GM12873 (cell line): ENCODE data around the gene XRCC5.

Source experiments
- TF ChIP-seq, protein P1 (sequence below): IDR thresholded peaks from 2 replicates; pipeline ENCODE4 v1.5.1; 2012; ENCODE audit warnings: low read depth, mild to moderate bottlenecking, moderate library complexity, low read length, control low read depth; ENCODE audit not compliant: insufficient read depth; ENCODE audit errors: missing control alignments

The XRCC5 gene

GRCh38 chr2:216246766-216247165, 137.6 kb downstream of the XRCC5 start:
- TF ChIP-seq, protein P1, sequence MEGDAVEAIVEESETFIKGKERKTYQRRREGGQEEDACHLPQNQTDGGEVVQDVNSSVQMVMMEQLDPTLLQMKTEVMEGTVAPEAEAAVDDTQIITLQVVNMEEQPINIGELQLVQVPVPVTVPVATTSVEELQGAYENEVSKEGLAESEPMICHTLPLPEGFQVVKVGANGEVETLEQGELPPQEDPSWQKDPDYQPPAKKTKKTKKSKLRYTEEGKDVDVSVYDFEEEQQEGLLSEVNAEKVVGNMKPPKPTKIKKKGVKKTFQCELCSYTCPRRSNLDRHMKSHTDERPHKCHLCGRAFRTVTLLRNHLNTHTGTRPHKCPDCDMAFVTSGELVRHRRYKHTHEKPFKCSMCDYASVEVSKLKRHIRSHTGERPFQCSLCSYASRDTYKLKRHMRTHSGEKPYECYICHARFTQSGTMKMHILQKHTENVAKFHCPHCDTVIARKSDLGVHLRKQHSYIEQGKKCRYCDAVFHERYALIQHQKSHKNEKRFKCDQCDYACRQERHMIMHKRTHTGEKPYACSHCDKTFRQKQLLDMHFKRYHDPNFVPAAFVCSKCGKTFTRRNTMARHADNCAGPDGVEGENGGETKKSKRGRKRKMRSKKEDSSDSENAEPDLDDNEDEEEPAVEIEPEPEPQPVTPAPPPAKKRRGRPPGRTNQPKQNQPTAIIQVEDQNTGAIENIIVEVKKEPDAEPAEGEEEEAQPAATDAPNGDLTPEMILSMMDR = no peak
